Astrocyte (in vitro differentiated cells and primary cell): Measurements from ENCODE around the gene DCLK2. TPM values are rescaled to one million over a fixed set of nuclear protein-coding genes. Genes with fewer than 3 reads are reported as not detected.

Experiments used
- DNase-seq: peaks from one replicate; pipeline ENCODE4 v3.0.0-alpha.2; 2010; ENCODE audit warnings: low read depth
- FAIRE-seq: peaks from 2 replicates; lab custom pipeline; 2011; peaks lifted over from hg19 to GRCh38; lab: Jason Lieb, UNC
- H2AFZ ChIP-seq: 2 replicates; pipeline ENCODE4 v1.6.0; 2012; ENCODE audit warnings: low read depth, low read length, inconsistent platforms
- H3K27ac ChIP-seq: 2 replicates; pipeline ENCODE4 v1.5.1; 2011; ENCODE audit warnings: low read depth, low read length, inconsistent platforms
- H3K27me3 ChIP-seq: 2 replicates; pipeline ENCODE4 v1.6.0; 2011; ENCODE audit warnings: low read length, inconsistent platforms; ENCODE audit not compliant: insufficient read depth
- H3K36me3 ChIP-seq: 2 replicates; pipeline ENCODE4 v1.5.1; 2011; ENCODE audit warnings: low read length, inconsistent platforms; ENCODE audit not compliant: insufficient read depth
- H3K4me1 ChIP-seq: 2 replicates; pipeline ENCODE4 v1.5.1; 2011; ENCODE audit warnings: low read length, inconsistent platforms; ENCODE audit not compliant: insufficient read depth
- H3K4me2 ChIP-seq: 2 replicates; pipeline ENCODE4 v1.6.0; 2012; ENCODE audit warnings: low read length, inconsistent platforms
- H3K4me3 ChIP-seq: 2 replicates; pipeline ENCODE4 v1.5.1; 2011; ENCODE audit warnings: low read depth, mild to moderate bottlenecking, low read length, inconsistent platforms; ENCODE audit not compliant: insufficient read depth
- H3K79me2 ChIP-seq: 2 replicates; pipeline ENCODE4 v1.6.0; 2012; ENCODE audit warnings: mild to moderate bottlenecking, low read length, inconsistent platforms; ENCODE audit not compliant: insufficient read depth
- H3K9ac ChIP-seq: 2 replicates; pipeline ENCODE4 v1.6.0; 2012; ENCODE audit warnings: mild to moderate bottlenecking, low read length, inconsistent platforms
- H3K9me3 ChIP-seq: 2 replicates; pipeline ENCODE4 v1.5.1; 2012; ENCODE audit warnings: low read depth, mild to moderate bottlenecking, low read length, inconsistent platforms; ENCODE audit not compliant: insufficient read depth
- H4K20me1 ChIP-seq: 2 replicates; pipeline ENCODE4 v1.6.0; 2012; ENCODE audit warnings: low read length, inconsistent platforms; ENCODE audit not compliant: insufficient read depth
- H3K27ac Mint-ChIP-seq: one replicate; pipeline ENCODE4 v1.8.0; 2021; ENCODE audit warnings: mild to moderate bottlenecking, mixed read lengths; ENCODE audit not compliant: unreplicated experiment
- H3K27me3 Mint-ChIP-seq: one replicate; pipeline ENCODE4 v1.8.0; 2021; ENCODE audit warnings: low read depth, mixed read lengths; ENCODE audit not compliant: unreplicated experiment
- H3K36me3 Mint-ChIP-seq: one replicate; pipeline ENCODE4 v1.8.0; 2021; ENCODE audit warnings: low read depth, mixed read lengths; ENCODE audit not compliant: unreplicated experiment
- H3K4me1 Mint-ChIP-seq: one replicate; pipeline ENCODE4 v1.8.0; 2021; ENCODE audit warnings: low read depth, mixed read lengths; ENCODE audit not compliant: unreplicated experiment
- H3K4me3 Mint-ChIP-seq: one replicate; pipeline ENCODE4 v1.8.0; 2021; ENCODE audit warnings: mild to moderate bottlenecking, moderate library complexity, mixed read lengths; ENCODE audit not compliant: unreplicated experiment
- H3K9me3 Mint-ChIP-seq: one replicate; pipeline ENCODE4 v1.8.0; 2021; ENCODE audit warnings: mild to moderate bottlenecking, mixed read lengths; ENCODE audit not compliant: unreplicated experiment
- CTCF ChIP-seq: IDR thresholded peaks from 2 replicates; pipeline ENCODE4 v1.5.1; 2011; ENCODE audit warnings: low read depth, mild to moderate bottlenecking, inconsistent platforms, low read length, moderate library complexity; ENCODE audit not compliant: insufficient read depth
- EZH2 ChIP-seq: IDR thresholded peaks from 2 replicates; pipeline ENCODE4 v1.6.1; 2012; ENCODE audit warnings: mild to moderate bottlenecking, low read length, inconsistent platforms; ENCODE audit not compliant: insufficient read depth
- total RNA-seq: library from RNA; stranded (reverse); gene quantifications from 2 replicates; pipeline ENCODE4 v1.2.1, GENCODE V29; 2021

Gene DCLK2
- total RNA-seq, 1 donor from 2014 or later: 6.2 TPM

DNA sequence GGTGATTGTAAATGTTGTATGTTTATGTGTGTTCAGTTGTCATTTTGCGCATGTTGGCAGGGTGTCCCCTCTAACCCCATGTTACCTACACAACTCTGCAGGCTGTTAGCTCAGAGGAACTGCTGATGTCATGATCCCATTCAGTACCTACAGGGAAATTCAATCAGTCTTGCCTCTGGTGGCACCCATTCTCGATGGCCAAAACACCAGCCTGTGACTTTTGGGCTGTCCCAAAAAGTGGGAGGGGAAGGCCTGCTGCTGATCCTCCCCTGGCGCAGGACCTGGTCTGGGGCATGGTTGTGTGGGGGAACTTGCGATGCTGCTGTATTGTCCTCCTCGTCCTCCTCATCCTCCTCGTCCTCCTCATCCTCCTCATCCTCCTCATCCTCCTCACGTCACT, 174.5 kb downstream of the DCLK2 start:
- no peaks in the 10 kb centered on the region for H3K36me3 ChIP-seq
- H3K36me3 Mint-ChIP-seq: peaks cover 31% of the 10 kb centered on the region
- H3K4me1 Mint-ChIP-seq: peaks cover 15% of the 10 kb centered on the region
- no peaks in the 10 kb centered on the region for H3K27me3 ChIP-seq
- FAIRE-seq: no peak
- no peak overlapping the region for H3K9ac ChIP-seq
- H3K4me3 Mint-ChIP-seq: no peak overlapping the region
- H4K20me1 ChIP-seq: no peaks in the 10 kb centered on the region
- no peak overlapping the region for H3K27ac Mint-ChIP-seq
- DNase-seq: no peak
- no peaks in the 10 kb centered on the region for H3K79me2 ChIP-seq
- no peaks in the 10 kb centered on the region for H3K9me3 Mint-ChIP-seq
- H3K27me3 Mint-ChIP-seq: no peaks in the 10 kb centered on the region
- no peak overlapping the region for H2AFZ ChIP-seq
- no peaks in the 10 kb centered on the region for H3K4me1 ChIP-seq
- no peak overlapping the region for H3K4me3 ChIP-seq
- TF ChIP-seq EZH2 (no peak), CTCF (no peak)
- no peaks in the 10 kb centered on the region for H3K9me3 ChIP-seq
- no peak overlapping the region for H3K4me2 ChIP-seq
- no peak overlapping the region for H3K27ac ChIP-seq

GRCh38 chr4:150253416-150253815, 175.2 kb downstream of the DCLK2 start:
- H3K27me3 Mint-ChIP-seq: no peaks in the 10 kb centered on the region
- Histone ChIP-seq H3K9me3 (no peaks in the 10 kb centered on the region), H3K27ac (no peak overlapping the region), H3K4me1 (no peaks in the 10 kb centered on the region), H3K36me3 (no peaks in the 10 kb centered on the region), H3K9ac (no peak overlapping the region), H3K4me2 (no peak overlapping the region), H3K27me3 (no peaks in the 10 kb centered on the region), H4K20me1 (no peaks in the 10 kb centered on the region), H3K79me2 (no peaks in the 10 kb centered on the region), H3K4me3 (no peak overlapping the region), H2AFZ (no peak overlapping the region)
- no peak overlapping the region for H3K4me3 Mint-ChIP-seq
- H3K36me3 Mint-ChIP-seq: peaks cover 30% of the 10 kb centered on the region
- TF ChIP-seq CTCF: no peak
- no peak for TF ChIP-seq EZH2
- H3K27ac Mint-ChIP-seq: no peak overlapping the region
- H3K4me1 Mint-ChIP-seq: peaks cover 13% of the 10 kb centered on the region
- no peak for DNase-seq
- no peaks in the 10 kb centered on the region for H3K9me3 Mint-ChIP-seq
- FAIRE-seq: no peak

DNA sequence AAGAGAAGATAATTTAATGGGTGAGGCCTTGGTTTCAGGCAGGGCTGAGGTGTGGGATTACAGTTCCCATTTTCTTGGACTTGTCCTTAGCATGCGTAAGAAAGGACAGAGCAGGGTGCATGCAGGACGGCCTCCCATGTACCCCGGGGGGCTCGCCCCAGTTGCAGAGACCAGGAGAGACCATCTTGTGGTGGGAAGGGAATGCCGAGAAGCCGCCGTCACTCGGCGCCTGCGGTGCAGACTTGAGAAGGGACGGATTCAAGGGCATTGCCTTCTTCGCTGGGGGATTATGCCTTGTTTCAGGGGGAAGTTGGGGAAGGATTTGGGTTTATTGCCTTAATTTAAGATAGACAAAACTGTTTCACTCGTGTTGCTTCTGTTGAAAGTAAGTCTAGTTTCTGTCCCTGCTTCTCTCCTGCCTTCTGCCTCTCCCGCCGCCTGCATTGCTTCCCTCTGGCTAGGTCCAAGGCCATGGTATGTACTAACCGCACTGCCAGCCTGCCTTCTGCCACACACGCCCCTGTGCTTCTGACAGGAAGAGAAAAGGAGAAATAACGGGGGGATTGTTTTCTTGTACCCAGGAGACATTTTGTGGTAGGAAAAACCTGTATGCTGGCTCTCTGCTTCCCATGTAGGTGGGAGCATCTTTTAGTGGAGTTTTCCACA, 175.9 kb downstream of the DCLK2 start:
- Histone ChIP-seq H3K9me3 (no peaks in the 10 kb centered on the region), H4K20me1 (no peaks in the 10 kb centered on the region), H3K36me3 (no peaks in the 10 kb centered on the region), H2AFZ (no peak overlapping the region), H3K27me3 (no peaks in the 10 kb centered on the region), H3K27ac (no peak overlapping the region), H3K79me2 (no peaks in the 10 kb centered on the region), H3K4me2 (no peak overlapping the region), H3K4me1 (no peaks in the 10 kb centered on the region), H3K9ac (no peak overlapping the region), H3K4me3 (no peak overlapping the region)
- Mint-ChIP-seq H3K36me3 (peaks cover 26% of the 10 kb centered on the region), H3K4me3 (no peak overlapping the region), H3K9me3 (no peaks in the 10 kb centered on the region), H3K4me1 (peaks cover 13% of the 10 kb centered on the region), H3K27ac (no peak overlapping the region), H3K27me3 (no peaks in the 10 kb centered on the region)
- no peak for FAIRE-seq
- no peak for DNase-seq
- TF ChIP-seq CTCF (no peak), EZH2 (no peak)
